Type B pancreatic cell (in vitro differentiated cells): Measurements from ENCODE around the gene NFIX. TPM values are rescaled to one million over a fixed set of nuclear protein-coding genes. Genes with fewer than 3 reads are reported as not detected.

Experiments used
- DNase-seq: peaks from one replicate; pipeline ENCODE4 v3.0.0; 2021; ENCODE audit warnings: mixed read lengths; ENCODE audit not compliant: unreplicated experiment; ENCODE audit errors: extremely low spot score
- H3K27ac Mint-ChIP-seq: 2 replicates; pipeline ENCODE4 v1.8.0; 2021; ENCODE audit warnings: mild to moderate bottlenecking, mixed read lengths
- H3K27me3 Mint-ChIP-seq: 2 replicates; pipeline ENCODE4 v1.8.0; 2021; ENCODE audit warnings: mixed read lengths
- H3K36me3 Mint-ChIP-seq: 2 replicates; pipeline ENCODE4 v1.8.0; 2021; ENCODE audit warnings: mixed read lengths
- H3K4me1 Mint-ChIP-seq: one replicate; pipeline ENCODE4 v1.8.0; 2021; ENCODE audit warnings: mixed read lengths; ENCODE audit not compliant: unreplicated experiment
- H3K4me3 Mint-ChIP-seq: 2 replicates; pipeline ENCODE4 v1.8.0; 2021; ENCODE audit warnings: mild to moderate bottlenecking, mixed read lengths
- H3K9me3 Mint-ChIP-seq: 2 replicates; pipeline ENCODE4 v1.8.0; 2021; ENCODE audit warnings: mixed read lengths
- CTCF ChIP-seq: fragments of 200-600 bp; sonication (generic); conservative IDR thresholded peaks from 2 replicates; pipeline ENCODE4 v1.5.0; 2021; ENCODE audit warnings: antibody characterized with exemption, mild to moderate bottlenecking
- total RNA-seq: library from RNA; stranded (reverse); gene quantifications from 2 replicates; pipeline ENCODE4 v1.2.1, GENCODE V29; 2021; ENCODE audit warnings: low replicate concordance

The NFIX gene
- total RNA-seq, 1 donor from 2014 or later = 12.4 TPM

DNA sequence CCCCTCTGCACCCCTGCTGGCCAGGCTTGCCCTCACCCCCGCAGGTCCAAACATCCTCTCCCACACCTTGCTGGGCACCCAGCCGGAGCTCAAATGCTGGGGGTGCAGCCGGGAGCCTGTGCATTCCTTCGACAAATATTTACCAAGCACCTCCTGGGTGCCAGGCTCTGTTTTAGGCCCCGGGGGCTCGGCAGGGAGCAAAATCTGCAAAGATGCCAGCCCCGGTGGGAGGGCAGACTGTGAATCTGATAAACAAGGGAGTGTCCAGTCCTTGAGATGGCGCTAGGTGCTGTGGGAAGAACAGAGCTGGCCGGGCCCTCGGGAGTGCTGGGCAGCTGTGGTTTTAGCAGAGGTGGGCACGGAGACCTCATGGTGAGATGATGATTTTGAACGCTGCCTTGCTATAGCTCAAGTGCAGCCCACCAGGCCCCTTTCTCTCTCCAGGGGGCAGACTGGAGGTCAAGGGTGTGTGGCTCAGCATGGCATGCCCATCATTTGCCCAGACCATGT, 10.6 kb downstream of the NFIX start:
- Mint-ChIP-seq H3K4me3 (no peak overlapping the region), H3K27ac (no peak overlapping the region), H3K9me3 (no peaks in the 10 kb centered on the region), H3K36me3 (no peaks in the 10 kb centered on the region), H3K27me3 (peaks cover 81% of the 10 kb centered on the region), H3K4me1 (no peaks in the 10 kb centered on the region)
- DNase-seq = no peak
- TF ChIP-seq CTCF = no peak

GRCh38 chr19:13006431-13007281, 11.4 kb downstream of the NFIX start:
- H3K27me3 Mint-ChIP-seq = peaks cover 80% of the 10 kb centered on the region
- H3K4me3 Mint-ChIP-seq = no peak overlapping the region
- DNase-seq = no peak
- no peaks in the 10 kb centered on the region for H3K36me3 Mint-ChIP-seq
- no peaks in the 10 kb centered on the region for H3K4me1 Mint-ChIP-seq
- no peak for TF ChIP-seq CTCF
- no peaks in the 10 kb centered on the region for H3K9me3 Mint-ChIP-seq
- H3K27ac Mint-ChIP-seq = no peak overlapping the region

GRCh38 chr19:13007292-13008045, 12.2 kb downstream of the NFIX start:
- H3K27ac Mint-ChIP-seq = no peak overlapping the region
- DNase-seq = no peak
- H3K27me3 Mint-ChIP-seq = peaks cover 87% of the 10 kb centered on the region
- H3K4me1 Mint-ChIP-seq = no peaks in the 10 kb centered on the region
- H3K36me3 Mint-ChIP-seq = no peaks in the 10 kb centered on the region
- TF ChIP-seq CTCF = no peak
- no peaks in the 10 kb centered on the region for H3K9me3 Mint-ChIP-seq
- H3K4me3 Mint-ChIP-seq = no peak overlapping the region

DNA sequence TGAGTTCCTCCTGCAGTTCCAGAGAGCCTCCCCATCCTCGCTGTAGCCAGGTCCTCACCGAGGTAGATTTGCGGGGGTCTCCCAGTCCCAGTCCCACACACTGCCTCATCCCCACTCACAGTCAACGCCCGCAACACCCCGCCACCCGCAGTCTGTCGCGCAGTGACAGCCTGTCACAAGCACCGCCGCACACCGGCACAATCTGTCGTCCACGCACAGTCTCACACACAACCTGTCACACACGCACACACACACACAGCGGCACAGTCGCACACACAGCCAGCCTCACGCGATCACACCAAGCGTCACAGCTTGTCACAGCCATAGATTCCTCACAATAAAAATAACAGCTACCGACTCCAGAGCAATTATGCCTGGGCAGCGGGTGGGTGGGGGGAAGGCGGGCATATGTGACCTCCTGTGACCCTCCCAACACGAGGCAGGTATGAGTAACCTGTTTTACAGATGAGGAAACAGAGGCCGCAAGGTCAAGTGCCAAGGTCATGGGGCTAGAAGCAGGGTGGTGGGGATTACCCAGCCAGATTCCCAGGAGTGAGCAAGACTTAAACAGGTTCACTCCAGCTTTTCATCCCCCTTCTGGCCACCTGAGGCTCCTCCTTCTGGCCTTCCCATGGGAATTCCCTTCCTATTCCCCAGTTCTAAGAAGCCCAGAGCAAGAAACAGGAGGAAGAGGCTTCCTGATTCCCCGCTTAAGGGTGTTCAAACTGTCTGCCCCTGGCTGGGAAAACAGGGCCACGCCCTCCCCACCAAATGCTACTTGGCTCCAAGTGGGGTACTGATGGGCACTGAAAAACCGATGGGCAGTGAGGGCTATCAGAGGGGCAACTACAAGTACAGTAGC, 13.9 kb downstream of the NFIX start:
- no peak for TF ChIP-seq CTCF
- peaks cover 6% of the 10 kb centered on the region for H3K4me1 Mint-ChIP-seq
- H3K27ac Mint-ChIP-seq = no peak overlapping the region
- no peaks in the 10 kb centered on the region for H3K36me3 Mint-ChIP-seq
- H3K27me3 Mint-ChIP-seq = peaks cover 90% of the 10 kb centered on the region
- no peak for DNase-seq
- H3K9me3 Mint-ChIP-seq = no peaks in the 10 kb centered on the region
- no peak overlapping the region for H3K4me3 Mint-ChIP-seq
